Hippocampal formation (tissue), 2 donors: Measurements from ENCODE around the gene ASZ1.
"Not testable (repeated sequence)": the region's sequence is repeated elsewhere in the genome, so short reads cannot be mapped to it uniquely, and the experiment has no call there.

Source experiments
- DNase-seq, 2 donors: peaks; one replicate each; lab custom pipeline; 2025; lab: John Stamatoyannopoulos, UW

The ASZ1 gene

GRCh38 chr7:117427258-117427701 lies at the start of gene ASZ1:
TSS of gene ASZ1 (minus strand) at chr7:117427493. CDS start at chr7:117427460, 33 bp downstream.
- no peak for DNase-seq

DNA sequence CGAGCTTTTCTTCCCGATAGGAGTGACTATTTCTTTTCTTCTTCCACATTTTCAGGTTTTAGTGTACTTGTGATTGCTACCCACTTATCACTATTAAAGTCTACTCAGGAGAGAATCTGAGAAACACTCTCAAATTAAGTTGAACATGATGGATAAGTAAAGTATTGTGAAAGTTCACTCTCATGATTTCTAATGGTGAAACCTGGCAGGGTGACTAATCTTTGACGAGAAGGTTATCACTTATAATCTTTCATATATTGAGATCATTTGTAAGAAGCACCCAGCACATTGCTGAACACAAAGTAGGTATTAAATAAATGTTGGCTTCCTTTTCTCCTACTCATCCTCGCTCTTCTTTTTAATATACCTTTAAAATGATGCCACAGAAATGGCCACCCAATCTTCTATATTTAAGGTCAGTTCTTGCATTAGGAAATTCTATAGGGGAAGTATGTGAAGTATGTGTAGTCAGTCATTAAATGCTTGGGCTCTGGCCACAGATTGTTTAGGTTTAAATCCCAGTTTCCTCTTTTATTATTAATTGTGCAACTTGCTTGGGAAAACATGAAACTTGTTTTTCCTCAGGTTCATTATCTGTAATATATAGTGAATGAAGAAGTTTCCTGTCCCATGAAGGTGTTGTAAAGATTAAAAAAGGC lies 49.4 kb upstream of the ASZ1 start:
- DNase-seq, result no peak

GRCh38 chr7:117472335-117472734 lies 45.0 kb upstream of the ASZ1 start:
- DNase-seq, result no peak

GRCh38 chr7:117470777-117471176 lies 43.5 kb upstream of the ASZ1 start:
- no peak for DNase-seq

GRCh38 chr7:117468174-117468573 lies 40.9 kb upstream of the ASZ1 start:
- no peak for DNase-seq

- DNase-seq, result not testable (repeated sequence)
Measured at GRCh38 chr7:117460815-117461214, 33.5 kb upstream of the ASZ1 start.

DNA sequence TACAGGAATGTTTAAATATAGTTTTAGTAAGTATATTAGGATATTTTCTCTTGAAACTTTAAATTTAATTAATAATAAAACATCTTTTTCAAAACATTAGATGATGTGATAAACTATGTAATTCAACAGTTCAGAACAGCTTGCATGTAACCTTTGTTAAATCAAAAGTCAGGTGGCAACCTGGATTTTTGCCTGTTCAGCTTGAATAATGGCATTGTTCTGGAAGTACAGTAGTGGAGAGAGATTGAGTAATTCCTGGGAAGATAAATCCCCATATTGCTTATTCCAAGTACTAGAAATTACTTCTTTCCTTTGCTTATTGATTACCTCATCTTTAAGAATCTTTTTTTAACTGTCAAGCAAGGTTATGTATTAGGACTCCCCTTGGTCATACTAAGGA lies 32.4 kb upstream of the ASZ1 start:
- no peak for DNase-seq

GRCh38 chr7:117458977-117459583 lies 31.8 kb upstream of the ASZ1 start:
- peak in 1 of 2 donors; percentile 34 for DNase-seq

DNA sequence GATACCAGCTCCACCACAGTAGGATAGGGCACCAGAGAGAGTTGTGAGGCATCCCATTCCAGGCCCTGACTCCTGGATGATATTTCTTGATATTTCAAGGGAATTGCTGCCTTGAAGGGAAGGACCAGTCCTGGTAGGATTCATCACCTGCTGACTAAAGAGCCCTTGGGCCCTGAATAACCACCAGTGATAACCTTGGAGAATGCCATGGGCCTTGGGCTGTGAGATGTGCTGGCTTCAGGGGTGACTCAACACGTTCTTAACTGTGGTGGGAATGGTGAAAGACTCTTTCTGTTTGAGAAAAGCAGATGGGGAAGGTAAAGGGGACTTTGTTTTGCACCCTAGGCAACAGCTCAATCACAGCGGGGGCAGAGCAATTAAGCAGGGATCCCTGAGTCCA lies 21.4 kb upstream of the ASZ1 start:
- DNase-seq, result no peak

DNA sequence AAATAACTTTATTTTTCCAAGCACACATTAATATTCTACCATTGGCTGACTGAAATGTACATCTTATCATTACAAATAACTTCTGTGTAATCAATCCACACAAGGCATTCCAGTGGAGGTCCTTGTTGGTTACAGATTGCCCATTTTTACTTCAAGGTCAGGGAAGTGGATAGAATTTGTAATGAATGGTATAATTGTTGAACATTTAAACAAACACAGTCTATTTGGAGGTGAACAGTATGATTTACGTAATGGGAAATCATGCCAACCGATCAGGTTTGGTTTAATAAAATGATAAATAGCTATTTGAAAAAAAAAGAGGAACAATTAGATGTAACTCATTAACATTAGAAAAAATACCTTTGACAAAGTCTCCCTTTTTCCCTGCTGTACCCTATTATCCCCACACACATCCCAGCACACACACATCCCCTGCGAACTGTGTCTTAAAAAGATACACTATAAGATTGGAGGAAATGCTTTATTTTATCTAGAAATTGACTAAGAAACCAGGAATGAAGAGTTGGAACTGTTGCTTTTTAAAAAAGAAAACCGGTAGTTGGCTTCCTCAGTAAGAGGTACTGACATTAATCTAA lies 19.0 kb upstream of the ASZ1 start:
- DNase-seq, result no peak

GRCh38 chr7:117445206-117445605 lies 17.9 kb upstream of the ASZ1 start:
- no peak for DNase-seq

DNA sequence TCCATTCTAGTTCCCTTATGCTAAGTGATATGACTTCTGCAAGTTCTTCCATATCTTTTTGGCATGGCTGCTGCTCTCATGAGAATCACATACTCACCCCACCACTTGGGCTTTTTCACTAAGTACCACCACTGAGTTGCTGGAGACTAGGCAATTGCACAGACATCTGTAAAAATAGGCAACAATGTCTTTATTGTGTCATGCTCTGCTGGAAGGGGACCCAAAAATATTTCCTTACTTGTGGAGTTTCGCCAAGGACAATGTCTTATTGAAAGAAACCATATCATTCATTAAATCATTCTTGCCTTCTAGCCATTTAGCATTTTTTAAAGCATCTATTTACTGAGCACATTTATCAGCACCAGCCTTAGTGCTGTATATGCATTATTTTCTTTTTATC lies 17.4 kb upstream of the ASZ1 start:
- DNase-seq, result no peak

DNA sequence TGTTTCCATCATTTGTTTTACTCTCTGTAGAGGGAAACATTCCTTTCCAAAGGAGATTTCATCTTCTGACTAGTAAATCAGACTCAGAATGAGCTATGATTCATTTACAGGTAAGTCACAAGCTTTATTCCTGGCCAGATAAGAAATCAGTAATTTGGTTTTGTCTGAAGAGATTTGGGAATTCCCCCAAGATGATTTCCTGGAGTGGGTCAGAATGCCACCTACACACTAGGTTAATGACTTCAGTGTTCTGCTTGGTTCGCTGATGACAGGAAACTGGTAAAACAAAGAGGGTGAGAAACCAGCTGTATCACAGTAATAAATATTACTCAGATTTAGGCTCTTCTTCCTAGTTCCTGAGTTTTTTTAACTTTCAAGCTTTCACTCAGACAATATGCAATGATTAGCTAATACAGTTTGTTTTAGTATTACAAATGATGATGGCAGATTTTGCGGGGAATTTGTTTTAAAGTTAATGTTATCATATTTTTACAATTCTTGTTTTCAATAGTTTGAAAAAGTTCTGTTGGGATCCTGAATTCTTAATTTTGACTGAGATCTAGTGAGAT lies 8.3 kb upstream of the ASZ1 start:
- DNase-seq, result no peak

- DNase-seq, result no peak
Measured at GRCh38 chr7:117424090-117424829, 3.0 kb downstream of the ASZ1 start.

DNA sequence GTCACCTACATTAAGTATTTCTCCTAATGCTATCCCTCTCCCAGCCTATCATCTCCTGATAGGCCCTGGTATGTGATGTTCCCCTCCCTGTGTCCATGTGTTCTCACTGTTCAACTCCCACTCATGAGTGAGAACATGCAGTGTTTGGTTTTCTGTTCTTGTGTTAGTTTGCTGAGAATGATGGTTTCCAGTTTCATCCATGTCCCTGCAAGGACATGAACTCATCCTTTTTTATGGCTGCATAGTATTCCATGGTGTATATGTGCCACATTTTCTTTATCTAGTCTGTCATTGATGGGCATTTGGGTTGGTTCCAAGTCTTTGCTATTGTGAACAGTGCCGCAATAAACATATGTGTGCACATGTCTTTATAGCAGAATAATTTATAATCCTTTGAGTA lies 12.7 kb downstream of the ASZ1 start:
- not testable (repeated sequence) for DNase-seq

DNA sequence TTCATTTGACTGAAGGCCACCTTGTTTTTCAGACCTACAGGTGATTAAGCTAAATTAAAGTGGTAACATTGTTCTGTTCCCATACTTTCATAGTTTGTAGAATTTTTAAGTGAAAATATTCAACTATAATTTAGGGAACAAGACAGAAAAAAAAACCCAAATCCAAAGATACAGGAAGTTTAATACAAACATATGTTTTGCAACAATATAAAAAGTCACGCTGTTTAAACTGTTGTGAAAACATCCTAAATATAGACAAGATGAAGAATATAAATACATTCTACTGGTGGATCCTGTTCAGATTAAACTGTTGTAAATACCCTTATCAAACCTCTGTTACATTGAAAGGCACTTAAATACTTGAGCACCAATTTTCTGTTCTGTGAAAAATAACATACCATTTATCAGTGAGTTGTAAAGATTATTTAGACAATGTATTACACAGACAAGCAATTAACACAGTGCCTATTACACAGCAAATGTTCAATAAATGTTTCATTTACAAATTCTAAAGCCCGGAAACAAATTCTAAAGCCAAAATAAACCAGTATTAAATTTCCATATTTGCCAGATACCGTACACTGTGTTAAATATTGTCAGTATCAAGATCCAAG lies 14.2 kb downstream of the ASZ1 start:
- DNase-seq, result no peak

- DNase-seq, result no peak
Measured at GRCh38 chr7:117412390-117412789, 14.9 kb downstream of the ASZ1 start.

GRCh38 chr7:117411539-117411938 lies 15.8 kb downstream of the ASZ1 start:
- DNase-seq, result no peak

GRCh38 chr7:117408831-117409230 lies 18.5 kb downstream of the ASZ1 start:
- no peak for DNase-seq

GRCh38 chr7:117405519-117405918 lies 21.8 kb downstream of the ASZ1 start:
- DNase-seq, result no peak

DNA sequence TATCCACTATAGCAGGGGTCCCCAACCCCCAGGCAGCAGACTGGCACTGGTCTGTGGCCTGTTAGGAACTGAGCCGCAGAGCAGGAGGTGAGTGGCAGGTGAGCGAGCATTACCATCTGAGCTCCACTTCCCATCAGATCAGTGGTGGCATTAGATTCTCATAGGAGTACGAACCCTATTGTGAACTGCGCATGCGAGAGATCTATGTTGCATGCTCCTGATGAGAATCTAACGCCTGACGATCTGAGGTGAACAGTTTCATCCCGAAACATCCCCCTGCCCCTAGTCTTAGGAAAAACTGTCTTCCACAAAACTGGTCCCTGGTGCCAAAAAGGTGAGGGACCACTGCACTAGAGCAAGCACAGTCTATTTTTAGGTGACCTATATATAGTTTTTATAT lies 23.6 kb downstream of the ASZ1 start:
- DNase-seq, result no peak

GRCh38 chr7:117402109-117402508 lies 25.2 kb downstream of the ASZ1 start:
- no peak for DNase-seq
